Activated CD8-positive, alpha-beta T cell treated with anti-CD3 and anti-CD28 coated beads for 36 hours (primary cell): ENCODE measurements around the gene RAB11FIP4. TPM values are rescaled to one million over a fixed set of nuclear protein-coding genes. Genes with fewer than 3 reads are reported as not detected.

Experiments
- ATAC-seq: fragments of 200-7000 bp; cut with Tn5 transposase; one replicate; pipeline ENCODE4 v1.10.0; 2021; ENCODE audit warnings: mild to moderate bottlenecking, moderate library complexity
- CTCF ChIA-PET: fragments of 350-600 bp; sonication (Branson Sonifier 250); formaldehyde crosslinking; loops from one replicate; lab custom pipeline; 2021; ENCODE audit warnings: antibody characterized with exemption; lab: Charles Lee
- POLR2A ChIA-PET: fragments of 350-600 bp; sonication (Branson Sonifier 250); formaldehyde crosslinking; loops from one replicate; lab custom pipeline; 2021; ENCODE audit warnings: antibody characterized with exemption; lab: Charles Lee
- DNase-seq: peaks from one replicate; pipeline ENCODE4 v3.0.0-alpha.2; 2020
- H3K27ac Mint-ChIP-seq: one replicate; pipeline ENCODE4 v1.8.0; 2021; ENCODE audit warnings: mild to moderate bottlenecking, mixed read lengths
- H3K27me3 Mint-ChIP-seq: one replicate; pipeline ENCODE4 v1.8.0; 2021; ENCODE audit warnings: mixed read lengths
- H3K36me3 Mint-ChIP-seq: one replicate; pipeline ENCODE4 v1.8.0; 2021; ENCODE audit warnings: low read depth, mixed read lengths
- H3K4me1 Mint-ChIP-seq: one replicate; pipeline ENCODE4 v1.8.0; 2021; ENCODE audit warnings: low read depth, mixed read lengths
- H3K4me3 Mint-ChIP-seq: one replicate; pipeline ENCODE4 v1.8.0; 2021; ENCODE audit warnings: mild to moderate bottlenecking, moderate library complexity, mixed read lengths
- H3K9me3 Mint-ChIP-seq: one replicate; pipeline ENCODE4 v1.8.0; 2021; ENCODE audit warnings: mixed read lengths
- intact Hi-C: fragments of 100-400 bp; cut with micrococcal nuclease; formaldehyde crosslinking; loops from one replicate; pipeline ENCODE4 v1.10.0; 2022
- total RNA-seq, 2 experiments: library from RNA; stranded (reverse); gene quantifications; one replicate each; pipeline ENCODE4 v1.2.3, GENCODE V29; 2021
- TF ChIP-seq, protein P1 (sequence below): fragments of 200-600 bp; IDR thresholded peaks from one replicate; pipeline ENCODE4 v1.8.0; 2022; ENCODE audit warnings: antibody characterized with exemption, mild to moderate bottlenecking

RAB11FIP4 gene
- total RNA-seq, 2 experiments from 2014 or later: 38.2 to 39.1 TPM

DNA sequence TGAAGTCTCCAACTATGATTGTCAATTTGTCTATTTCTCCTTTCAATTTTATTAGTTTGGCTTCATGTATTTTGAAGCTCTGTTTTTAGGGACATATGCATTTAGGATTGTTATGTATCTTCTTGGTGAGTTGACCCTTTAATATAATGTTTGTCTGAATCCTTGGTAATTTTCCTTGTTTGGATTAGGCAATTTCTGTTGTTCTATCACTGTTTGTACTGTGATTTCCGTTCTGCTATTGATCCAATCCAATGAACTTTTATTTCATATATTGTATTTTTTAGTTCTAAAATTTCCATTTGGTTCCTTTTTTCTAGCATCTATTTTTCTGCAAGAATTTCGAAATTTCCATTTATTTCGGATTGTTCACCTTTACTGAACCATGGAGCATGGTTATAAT, 31.0 kb downstream of the RAB11FIP4 start:
- Mint-ChIP-seq H3K9me3 (peaks cover 5% of the 10 kb centered on the region), H3K4me1 (no peaks in the 10 kb centered on the region), H3K36me3 (no peaks in the 10 kb centered on the region), H3K27ac (no peak overlapping the region), H3K27me3 (peaks cover 6% of the 10 kb centered on the region), H3K4me3 (no peak overlapping the region)
- ChIA-PET CTCF (interaction anchor here (0.7 to 1.1 kb wide), 2 partner anchors 30 to 122 kb away, joined by 3 read pairs; no protein-coding TSS in a partner anchor), POLR2A (no interaction called here)
- DNase-seq (no peak), ATAC-seq (no peak)
- TF ChIP-seq, protein P1, sequence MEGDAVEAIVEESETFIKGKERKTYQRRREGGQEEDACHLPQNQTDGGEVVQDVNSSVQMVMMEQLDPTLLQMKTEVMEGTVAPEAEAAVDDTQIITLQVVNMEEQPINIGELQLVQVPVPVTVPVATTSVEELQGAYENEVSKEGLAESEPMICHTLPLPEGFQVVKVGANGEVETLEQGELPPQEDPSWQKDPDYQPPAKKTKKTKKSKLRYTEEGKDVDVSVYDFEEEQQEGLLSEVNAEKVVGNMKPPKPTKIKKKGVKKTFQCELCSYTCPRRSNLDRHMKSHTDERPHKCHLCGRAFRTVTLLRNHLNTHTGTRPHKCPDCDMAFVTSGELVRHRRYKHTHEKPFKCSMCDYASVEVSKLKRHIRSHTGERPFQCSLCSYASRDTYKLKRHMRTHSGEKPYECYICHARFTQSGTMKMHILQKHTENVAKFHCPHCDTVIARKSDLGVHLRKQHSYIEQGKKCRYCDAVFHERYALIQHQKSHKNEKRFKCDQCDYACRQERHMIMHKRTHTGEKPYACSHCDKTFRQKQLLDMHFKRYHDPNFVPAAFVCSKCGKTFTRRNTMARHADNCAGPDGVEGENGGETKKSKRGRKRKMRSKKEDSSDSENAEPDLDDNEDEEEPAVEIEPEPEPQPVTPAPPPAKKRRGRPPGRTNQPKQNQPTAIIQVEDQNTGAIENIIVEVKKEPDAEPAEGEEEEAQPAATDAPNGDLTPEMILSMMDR: no peak
- intact Hi-C loops: no loop called here

DNA sequence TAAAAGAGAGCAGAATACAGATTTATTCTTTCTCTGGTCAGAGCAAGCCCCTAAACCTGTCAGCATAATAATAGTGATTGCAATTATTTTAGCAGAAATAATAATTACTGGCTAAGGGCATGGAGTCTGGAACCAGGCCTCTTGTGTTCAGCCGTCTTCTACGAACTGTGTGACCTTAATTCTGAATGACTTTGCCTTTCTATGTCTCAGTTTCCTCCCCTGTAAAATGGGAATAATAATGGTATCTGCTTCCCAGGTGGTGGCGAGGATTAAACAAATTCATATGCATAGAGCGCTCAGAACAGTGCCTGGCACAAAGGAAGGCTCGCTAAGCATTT, 33.4 kb downstream of the RAB11FIP4 start:
- ChIA-PET POLR2A (interaction anchor here (1.3 kb wide), 1 partner anchor 31 kb away, joined by 3 read pairs; no protein-coding TSS in a partner anchor), CTCF (interaction anchor here (1.2 kb wide), 1 partner anchor 12 kb away, joined by 6 read pairs; no protein-coding TSS in a partner anchor)
- Mint-ChIP-seq H3K36me3 (no peaks in the 10 kb centered on the region), H3K4me3 (no peak overlapping the region), H3K9me3 (peaks cover 5% of the 10 kb centered on the region), H3K27ac (no peak overlapping the region), H3K4me1 (no peaks in the 10 kb centered on the region), H3K27me3 (peaks cover 6% of the 10 kb centered on the region)
- TF ChIP-seq, protein P1: no peak
- DNase-seq: no peak
- no peak for ATAC-seq
- intact Hi-C loops: no loop called here

DNA sequence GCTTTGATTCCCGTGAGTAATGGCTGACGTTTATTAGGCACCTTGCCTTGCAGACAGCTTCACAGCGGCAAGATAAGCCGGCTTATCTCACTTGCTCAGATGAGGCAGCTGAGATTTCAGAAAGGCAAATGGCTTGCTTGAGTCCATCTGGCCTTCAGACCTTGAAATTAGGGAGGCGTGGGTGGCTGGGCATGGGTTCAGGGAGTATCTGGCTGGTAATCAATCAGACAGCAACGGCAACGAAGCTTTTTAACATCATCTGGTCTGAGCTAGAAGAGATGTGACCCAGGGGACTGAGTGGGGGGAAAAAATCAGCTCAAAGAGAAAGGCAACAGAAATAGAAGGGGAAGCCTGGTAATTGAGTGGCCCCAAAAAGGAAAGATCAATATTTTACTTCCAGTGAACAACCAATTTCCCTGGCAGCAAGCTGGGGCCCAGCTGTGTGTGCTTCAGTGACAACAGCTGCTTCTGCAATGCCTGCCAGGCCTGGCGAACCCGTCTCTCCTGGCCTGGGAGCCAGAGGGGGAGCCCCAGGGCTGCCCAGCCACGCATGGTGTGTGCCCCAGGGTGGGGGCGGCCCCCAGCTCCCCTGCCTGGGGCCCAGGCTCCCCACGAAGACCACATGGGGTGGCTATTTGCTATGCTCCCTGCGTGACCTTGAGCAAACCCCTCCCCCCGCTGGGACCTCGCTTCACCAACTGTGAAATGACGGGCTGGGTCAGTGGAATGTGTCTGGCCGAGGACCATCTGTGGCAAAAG, 34.0 kb downstream of the RAB11FIP4 start:
- peaks cover 6% of the 10 kb centered on the region for H3K27me3 Mint-ChIP-seq
- no peak overlapping the region for H3K4me3 Mint-ChIP-seq
- TF ChIP-seq, protein P1: no peak
- H3K36me3 Mint-ChIP-seq: no peaks in the 10 kb centered on the region
- H3K27ac Mint-ChIP-seq: no peak overlapping the region
- ATAC-seq (no peak), DNase-seq (no peak)
- ChIA-PET CTCF (interaction anchor here (1.2 kb wide), 1 partner anchor 12 kb away, joined by 6 read pairs; no protein-coding TSS in a partner anchor), POLR2A (interaction anchor here (1.3 kb wide), 1 partner anchor 32 kb away, joined by 3 read pairs; no protein-coding TSS in a partner anchor)
- no peaks in the 10 kb centered on the region for H3K4me1 Mint-ChIP-seq
- peaks cover 5% of the 10 kb centered on the region for H3K9me3 Mint-ChIP-seq
- intact Hi-C loops: no loop called here

DNA sequence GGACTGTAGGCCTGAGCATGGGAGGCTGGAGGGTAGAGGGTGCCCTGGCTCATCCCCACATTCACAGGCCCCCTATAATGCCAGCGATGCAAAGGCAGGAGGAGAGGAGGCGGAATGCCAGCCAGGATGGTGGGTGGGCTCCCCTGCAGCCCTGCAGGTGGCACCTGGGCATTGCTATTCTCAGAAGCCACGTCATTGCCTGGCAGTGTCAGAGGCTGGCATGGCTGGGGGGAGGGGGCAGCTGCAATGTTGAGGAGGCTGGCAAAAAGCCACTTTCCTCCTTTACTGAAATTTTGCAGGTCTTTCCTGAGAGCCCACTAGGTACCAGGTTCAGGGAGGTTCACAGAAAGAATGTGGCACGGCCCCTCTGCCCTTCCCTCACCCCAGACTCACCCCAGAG, 36.2 kb downstream of the RAB11FIP4 start:
- Mint-ChIP-seq H3K9me3 (peaks cover 5% of the 10 kb centered on the region), H3K27me3 (peaks cover 5% of the 10 kb centered on the region), H3K36me3 (no peaks in the 10 kb centered on the region), H3K27ac (no peak overlapping the region), H3K4me1 (peaks cover 3% of the 10 kb centered on the region), H3K4me3 (no peak overlapping the region)
- ChIA-PET CTCF (interaction anchor here (1.4 kb wide), 1 partner anchor 10 kb away, joined by 5 read pairs; no protein-coding TSS in a partner anchor), POLR2A (no interaction called here)
- no peak for DNase-seq
- no peak for ATAC-seq
- TF ChIP-seq, protein P1: no peak
- intact Hi-C loops: no loop called here

DNA sequence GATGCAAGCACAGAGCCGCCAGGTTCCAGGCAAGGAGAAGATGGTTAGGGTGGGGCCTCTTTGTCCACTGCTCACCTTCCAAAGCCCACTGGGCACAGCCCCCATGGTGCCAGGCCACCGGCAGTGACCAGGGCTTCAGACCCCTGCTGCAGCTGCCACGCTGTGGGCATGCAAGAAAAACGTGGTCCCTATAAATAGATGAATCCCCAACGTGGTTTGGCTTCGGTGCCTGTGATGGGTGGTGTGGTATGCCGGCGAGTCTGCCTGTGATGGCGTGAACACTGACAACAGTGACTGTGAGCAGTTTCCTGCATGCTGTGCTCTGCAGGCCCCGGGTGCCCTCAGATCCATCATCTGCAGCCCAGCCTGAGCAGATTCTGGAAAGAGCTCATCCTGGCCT, 36.6 kb downstream of the RAB11FIP4 start:
- Mint-ChIP-seq H3K27me3 (peaks cover 5% of the 10 kb centered on the region), H3K9me3 (peaks cover 4% of the 10 kb centered on the region), H3K27ac (no peak overlapping the region), H3K4me1 (peaks cover 6% of the 10 kb centered on the region), H3K4me3 (no peak overlapping the region), H3K36me3 (no peaks in the 10 kb centered on the region)
- ATAC-seq (no peak), DNase-seq (no peak)
- CTCF ChIA-PET: interaction anchor here (1.4 kb wide), 1 partner anchor 9 kb away, joined by 5 read pairs; no protein-coding TSS in a partner anchor
- intact Hi-C loops: no loop called here
- POLR2A ChIA-PET: no interaction called here
- TF ChIP-seq, protein P1: no peak
